ENCODE results near the gene APOA5.
"Not testable (repeated sequence)": the region's sequence is repeated elsewhere in the genome, so short reads cannot be mapped to it uniquely, and the experiment has no call there.

The APOA5 gene

GRCh38 chr11:116826751-116827431 is 35.2 kb upstream of the APOA5 start:
- DNase-seq = no peak

GRCh38 chr11:116825854-116826750 is 34.4 kb upstream of the APOA5 start:
- no peak for DNase-seq

- DNase-seq = no peak
Measured at GRCh38 chr11:116825434-116825833, 33.8 kb upstream of the APOA5 start.

- DNase-seq = no peak
Measured at GRCh38 chr11:116823031-116823843, 31.6 kb upstream of the APOA5 start, which contains the start of gene APOA4. Gene APOA4, minus strand, starts transcription at chr11:116823304. Its CDS starts 113 bp downstream, at chr11:116823191.

GRCh38 chr11:116822575-116822974 is 30.9 kb upstream of the APOA5 start:
- no peak for DNase-seq

- DNase-seq = no peak
Measured at GRCh38 chr11:116821050-116821918, 29.6 kb upstream of the APOA5 start.

GRCh38 chr11:116819049-116819448 is 27.4 kb upstream of the APOA5 start:
- DNase-seq = no peak

- no peak for DNase-seq
Measured at GRCh38 chr11:116814502-116814901, 22.8 kb upstream of the APOA5 start.

GRCh38 chr11:116813781-116814471 is 22.2 kb upstream of the APOA5 start:
- no peak for DNase-seq

GRCh38 chr11:116813170-116813569 is 21.5 kb upstream of the APOA5 start:
- DNase-seq = no peak

GRCh38 chr11:116812109-116812508 is 20.4 kb upstream of the APOA5 start:
- no peak for DNase-seq

- DNase-seq = no peak
Measured at GRCh38 chr11:116811194-116811593, 19.5 kb upstream of the APOA5 start.

- DNase-seq = no peak
Measured at GRCh38 chr11:116808262-116809175, 16.8 kb upstream of the APOA5 start.

- DNase-seq = no peak
Measured at GRCh38 chr11:116807601-116808261, 16.1 kb upstream of the APOA5 start.

GRCh38 chr11:116804001-116804400 is 12.3 kb upstream of the APOA5 start:
- DNase-seq = no peak

- DNase-seq = not testable (repeated sequence)
Measured at GRCh38 chr11:116801662-116802061, 10.0 kb upstream of the APOA5 start.

GRCh38 chr11:116800610-116801009 is 8.9 kb upstream of the APOA5 start:
- DNase-seq = no peak

- DNase-seq = no peak
Measured at GRCh38 chr11:116798368-116798767, 6.7 kb upstream of the APOA5 start.

- no peak for DNase-seq
Measured at GRCh38 chr11:116797816-116798215, 6.1 kb upstream of the APOA5 start.

GRCh38 chr11:116796548-116796947 is 4.9 kb upstream of the APOA5 start:
- no peak for DNase-seq
